ENCODE measurements around the gene FAR1.

DNA sequence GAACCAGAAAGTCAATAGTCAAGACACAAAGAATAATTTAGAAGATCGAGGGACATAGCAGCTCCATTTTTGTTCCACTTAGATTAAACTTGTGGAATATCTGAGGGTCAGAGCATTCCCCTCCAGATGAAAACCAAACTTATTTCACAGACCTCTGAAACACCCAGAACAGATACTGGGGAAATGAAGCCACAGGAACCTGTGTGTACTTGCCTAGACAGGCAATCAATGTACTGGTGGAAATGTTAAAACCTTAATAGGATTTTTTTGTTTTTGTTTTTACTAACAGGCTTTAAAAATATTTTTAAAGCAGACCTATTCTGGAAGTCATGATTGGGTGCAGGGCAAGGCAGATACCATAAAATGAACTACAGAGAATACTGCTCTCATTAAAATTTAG lies 4.1 kb upstream of the FAR1 start:
- TF ChIP-seq EZH2phosphoT487 (IDR thresholded peaks at IDR 0.05; ENCODE audit: low read length) (no peak), EZH2 (optimal IDR thresholded peaks at IDR 0.05; ENCODE audit: low read depth, low read length) (no peak)

All from MM.1S (cell line).